SJSA1 (cell line): ENCODE results near the gene CSNK1A1. TPM values are rescaled to one million over a fixed set of nuclear protein-coding genes. Genes with fewer than 3 reads are reported as not detected.
A peak's percentile ranks its signal among the peaks of the same experiment; 100 is the strongest.
"Not testable (repeated sequence)": the region's sequence is repeated elsewhere in the genome, so short reads cannot be mapped to it uniquely, and the experiment has no call there.

Experiments
- DNase-seq, 2 experiments: peaks; one replicate each; pipeline ENCODE4 v3.0.0-alpha.2; 2015 to 2020; ENCODE audit warnings: low spot score in 2 of 2, low read depth in 1 of 2
- H3K27ac ChIP-seq: fragments of 250-450 bp; sonication (Bioruptor Pico); 2 replicates; pipeline ENCODE4 v1.5.1; 2020; ENCODE audit warnings: mild to moderate bottlenecking, moderate library complexity
- H3K27me3 ChIP-seq: fragments of 250-450 bp; sonication (Bioruptor Pico); replicated peaks from 2 replicates; pipeline ENCODE4 v1.5.1; 2020; ENCODE audit warnings: mild to moderate bottlenecking, moderate library complexity
- H3K36me3 ChIP-seq: fragments of 250-450 bp; sonication (Bioruptor Pico); 2 replicates; pipeline ENCODE4 v1.5.1; 2020; ENCODE audit warnings: mild to moderate bottlenecking
- H3K4me1 ChIP-seq: fragments of 250-450 bp; sonication (Bioruptor Pico); replicated peaks from 2 replicates; pipeline ENCODE4 v1.6.1; 2021; ENCODE audit warnings: mild to moderate bottlenecking
- H3K4me3 ChIP-seq: fragments of 250-450 bp; sonication (Bioruptor Pico); 2 replicates; pipeline ENCODE4 v1.5.1; 2020; ENCODE audit warnings: mild to moderate bottlenecking
- H3K9me3 ChIP-seq: fragments of 250-450 bp; sonication (Bioruptor Pico); replicated peaks from 2 replicates; pipeline ENCODE4 v1.5.1; 2020; ENCODE audit warnings: mild to moderate bottlenecking
- total RNA-seq: library from RNA; depleted of rRNA; stranded (reverse); fragments of >200 nt; shearing (Covaris generic); gene quantifications from 2 replicates; pipeline ENCODE4 v1.2.3, GENCODE V29; 2014; rRNA removed

CSNK1A1 gene
- total RNA-seq: 311 and 438 TPM in 2 replicates

- Histone ChIP-seq H3K4me3 (peak within 1 kb of the TSS; percentile 74), H3K4me1 (peaks cover 21% of the 10 kb centered on the region), H3K27me3 (no peaks in the 10 kb centered on the region), H3K9me3 (no peaks in the 10 kb centered on the region), H3K27ac (peak within 1 kb of the TSS; percentile 84), H3K36me3 (peaks cover 46% of the 10 kb centered on the region)
- peak; percentile 100 for DNase-seq
These were observed at the start of gene CSNK1A1 for GRCh38 chr5:149551227-149552037. Gene CSNK1A1 (minus strand): TSS chr5:149551439. CDS start chr5:149550964, 475 bp downstream.

GRCh38 chr5:149600932-149601331, 49.7 kb upstream of the CSNK1A1 start:
- Histone ChIP-seq H3K4me3 (no peak overlapping the region), H3K27ac (no peak overlapping the region), H3K4me1 (peaks cover 7% of the 10 kb centered on the region), H3K9me3 (no peaks in the 10 kb centered on the region), H3K27me3 (no peaks in the 10 kb centered on the region), H3K36me3 (no peaks in the 10 kb centered on the region)
- no peak for DNase-seq

- H3K36me3 ChIP-seq: no peaks in the 10 kb centered on the region
- peaks cover 11% of the 10 kb centered on the region for H3K4me1 ChIP-seq
- H3K27ac ChIP-seq: no peak overlapping the region
- no peak overlapping the region for H3K4me3 ChIP-seq
- no peaks in the 10 kb centered on the region for H3K27me3 ChIP-seq
- no peaks in the 10 kb centered on the region for H3K9me3 ChIP-seq
- DNase-seq: no peak
These were observed 48.1 kb upstream of the CSNK1A1 start for GRCh38 chr5:149599375-149599774.

GRCh38 chr5:149598966-149599365, 47.7 kb upstream of the CSNK1A1 start:
- no peaks in the 10 kb centered on the region for H3K9me3 ChIP-seq
- no peak overlapping the region for H3K4me3 ChIP-seq
- no peak for DNase-seq
- no peaks in the 10 kb centered on the region for H3K36me3 ChIP-seq
- H3K27ac ChIP-seq: no peak overlapping the region
- H3K4me1 ChIP-seq: peaks cover 14% of the 10 kb centered on the region
- no peaks in the 10 kb centered on the region for H3K27me3 ChIP-seq

- H3K4me1 ChIP-seq: peaks cover 14% of the 10 kb centered on the region
- not testable (repeated sequence) for H3K4me3 ChIP-seq, H3K27ac ChIP-seq, H3K9me3 ChIP-seq, H3K36me3 ChIP-seq, DNase-seq, H3K27me3 ChIP-seq
These were observed 47.0 kb upstream of the CSNK1A1 start for GRCh38 chr5:149598234-149598633.

- no peak for DNase-seq
- H3K36me3 ChIP-seq: no peaks in the 10 kb centered on the region
- no peaks in the 10 kb centered on the region for H3K27me3 ChIP-seq
- no peak overlapping the region for H3K27ac ChIP-seq
- no peaks in the 10 kb centered on the region for H3K9me3 ChIP-seq
- peaks cover 14% of the 10 kb centered on the region for H3K4me1 ChIP-seq
- no peak overlapping the region for H3K4me3 ChIP-seq
These were observed 46.4 kb upstream of the CSNK1A1 start for GRCh38 chr5:149597618-149598017.

GRCh38 chr5:149596712-149597111, 45.5 kb upstream of the CSNK1A1 start:
- DNase-seq: no peak
- Histone ChIP-seq H3K9me3 (no peaks in the 10 kb centered on the region), H3K27ac (no peak overlapping the region), H3K4me1 (peaks cover 14% of the 10 kb centered on the region), H3K27me3 (no peaks in the 10 kb centered on the region), H3K36me3 (no peaks in the 10 kb centered on the region), H3K4me3 (no peak overlapping the region)

GRCh38 chr5:149595105-149595504, 43.9 kb upstream of the CSNK1A1 start:
- H3K4me1 ChIP-seq: peaks cover 14% of the 10 kb centered on the region
- H3K27ac ChIP-seq, H3K36me3 ChIP-seq, H3K27me3 ChIP-seq, H3K4me3 ChIP-seq, H3K9me3 ChIP-seq: not testable (repeated sequence)
- DNase-seq: peak in 1 of 2 experiments; percentile 32

GRCh38 chr5:149594206-149594895, 43.1 kb upstream of the CSNK1A1 start:
- H3K4me1 ChIP-seq: peaks cover 14% of the 10 kb centered on the region
- no peaks in the 10 kb centered on the region for H3K36me3 ChIP-seq

GRCh38 chr5:149593370-149593769, 42.1 kb upstream of the CSNK1A1 start:
- no peaks in the 10 kb centered on the region for H3K9me3 ChIP-seq
- H3K4me1 ChIP-seq: peaks cover 14% of the 10 kb centered on the region
- H3K36me3 ChIP-seq: no peaks in the 10 kb centered on the region

More at GRCh38 chr5:149594206-149594895, 43.1 kb upstream of the CSNK1A1 start:
- no peak overlapping the region for H3K27ac ChIP-seq
- no peaks in the 10 kb centered on the region for H3K27me3 ChIP-seq
- DNase-seq: no peak
- H3K9me3 ChIP-seq: no peaks in the 10 kb centered on the region
- H3K4me3 ChIP-seq: no peak overlapping the region

GRCh38 chr5:149588936-149589335, 37.7 kb upstream of the CSNK1A1 start:
- no peak for DNase-seq
- no peaks in the 10 kb centered on the region for H3K36me3 ChIP-seq
- no peaks in the 10 kb centered on the region for H3K4me1 ChIP-seq
- H3K4me3 ChIP-seq: no peak overlapping the region
- no peaks in the 10 kb centered on the region for H3K27me3 ChIP-seq
- no peak overlapping the region for H3K27ac ChIP-seq
- peaks cover 4% of the 10 kb centered on the region; the same call in 1 of the 2 replicates for H3K9me3 ChIP-seq

More at GRCh38 chr5:149593370-149593769, 42.1 kb upstream of the CSNK1A1 start:
- no peak overlapping the region for H3K4me3 ChIP-seq
- DNase-seq: no peak
- no peak overlapping the region for H3K27ac ChIP-seq
- H3K27me3 ChIP-seq: no peaks in the 10 kb centered on the region

GRCh38 chr5:149586708-149587318, 35.6 kb upstream of the CSNK1A1 start:
- Histone ChIP-seq H3K9me3 (peaks cover 4% of the 10 kb centered on the region; the same call in 1 of the 2 replicates), H3K27ac (no peak overlapping the region), H3K36me3 (no peaks in the 10 kb centered on the region), H3K4me1 (peaks cover 3% of the 10 kb centered on the region), H3K27me3 (no peaks in the 10 kb centered on the region), H3K4me3 (no peak overlapping the region)
- no peak for DNase-seq

- DNase-seq: no peak
- peaks cover 12% of the 10 kb centered on the region for H3K4me1 ChIP-seq
- H3K4me3 ChIP-seq: no peak overlapping the region
- no peaks in the 10 kb centered on the region for H3K27me3 ChIP-seq
- H3K9me3 ChIP-seq: peaks cover 4% of the 10 kb centered on the region; the same call in 1 of the 2 replicates
- H3K36me3 ChIP-seq: no peaks in the 10 kb centered on the region
- no peak overlapping the region for H3K27ac ChIP-seq
These were observed 34.7 kb upstream of the CSNK1A1 start for GRCh38 chr5:149585910-149586309.

GRCh38 chr5:149584121-149584520, 32.9 kb upstream of the CSNK1A1 start:
- Histone ChIP-seq H3K27me3 (no peaks in the 10 kb centered on the region), H3K9me3 (peaks cover 4% of the 10 kb centered on the region; the same call in 1 of the 2 replicates)
- no peak for DNase-seq

More at GRCh38 chr5:149584121-149584520, 32.9 kb upstream of the CSNK1A1 start:
- H3K27ac ChIP-seq: no peak overlapping the region
- no peaks in the 10 kb centered on the region for H3K36me3 ChIP-seq
- no peak overlapping the region for H3K4me3 ChIP-seq
- peaks cover 15% of the 10 kb centered on the region for H3K4me1 ChIP-seq
